ENCODE results near the gene NKIRAS2.

Gene NKIRAS2

GRCh38 chr17:41974658-41975057 is 45.2 kb upstream of the NKIRAS2 start:
- no peak for TF ChIP-seq CTCF (conservative IDR thresholded peaks at IDR 0.05)

GRCh38 chr17:41975099-41976083 is 44.5 kb upstream of the NKIRAS2 start:
- peak overlapping the region; percentile 86 for H3K27ac ChIP-seq

More at GRCh38 chr17:41974658-41975057, 45.2 kb upstream of the NKIRAS2 start:
- H3K27ac ChIP-seq: peak overlapping the region; percentile 86

DNA sequence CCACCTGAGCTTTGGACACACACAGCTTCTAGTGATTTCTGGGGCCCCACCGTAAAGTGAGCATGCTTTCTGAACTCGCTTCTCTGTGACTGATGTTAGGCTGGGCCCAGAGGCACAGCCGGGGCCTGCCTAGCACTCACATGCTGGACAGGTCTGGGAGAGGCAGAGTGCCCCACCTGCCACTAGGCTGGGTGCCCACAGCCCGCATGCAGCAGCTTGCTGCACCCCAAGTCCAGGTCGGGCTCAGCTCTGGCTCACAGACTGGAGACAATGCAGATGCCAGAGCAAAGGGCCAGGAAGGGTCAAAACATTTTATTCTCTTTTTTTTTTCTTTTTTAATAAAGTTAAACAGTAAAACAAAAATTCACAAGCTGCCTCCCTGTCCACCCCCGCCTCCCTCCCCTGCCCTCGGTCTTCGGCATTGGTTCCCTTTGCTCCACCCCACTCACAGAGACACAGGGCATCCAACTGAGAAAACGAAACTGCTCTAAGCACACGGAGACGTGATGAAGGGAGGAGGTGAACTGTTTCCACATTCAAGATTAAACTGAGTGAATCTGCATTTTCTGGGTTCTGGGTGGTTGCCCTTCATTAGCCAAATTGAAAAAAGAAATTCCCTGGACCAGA is 43.6 kb upstream of the NKIRAS2 start:
- TF ChIP-seq CTCF (conservative IDR thresholded peaks at IDR 0.05): no peak
- no peak overlapping the region for H3K27ac ChIP-seq

More at GRCh38 chr17:41975099-41976083, 44.5 kb upstream of the NKIRAS2 start:
- TF ChIP-seq CTCF (conservative IDR thresholded peaks at IDR 0.05): no peak

DNA sequence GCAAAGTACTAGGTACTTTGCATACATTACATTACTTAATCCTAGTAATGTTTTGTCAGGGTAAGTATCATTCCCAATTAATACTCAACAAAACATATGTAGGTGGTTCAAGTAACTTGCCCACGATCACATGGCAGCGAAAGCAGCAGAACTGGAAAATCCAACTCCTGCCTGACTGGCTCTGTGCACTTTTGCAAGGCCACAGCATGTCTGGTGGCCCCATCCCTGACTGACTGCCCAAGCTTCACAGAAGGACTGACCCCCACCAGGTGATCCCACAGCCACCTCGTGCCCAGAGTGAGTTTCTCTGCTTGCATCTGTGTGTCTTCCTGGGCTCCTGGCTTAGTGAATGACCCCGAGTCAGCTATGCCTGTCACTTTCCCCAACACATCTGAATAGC is 41.9 kb upstream of the NKIRAS2 start:
- peak overlapping the region; percentile 51 for H3K27ac ChIP-seq
- TF ChIP-seq CTCF (conservative IDR thresholded peaks at IDR 0.05): no peak

GRCh38 chr17:41982026-41982760 is 37.7 kb upstream of the NKIRAS2 start:
- no peak for TF ChIP-seq CTCF (conservative IDR thresholded peaks at IDR 0.05)
- no peak overlapping the region for H3K27ac ChIP-seq

DNA sequence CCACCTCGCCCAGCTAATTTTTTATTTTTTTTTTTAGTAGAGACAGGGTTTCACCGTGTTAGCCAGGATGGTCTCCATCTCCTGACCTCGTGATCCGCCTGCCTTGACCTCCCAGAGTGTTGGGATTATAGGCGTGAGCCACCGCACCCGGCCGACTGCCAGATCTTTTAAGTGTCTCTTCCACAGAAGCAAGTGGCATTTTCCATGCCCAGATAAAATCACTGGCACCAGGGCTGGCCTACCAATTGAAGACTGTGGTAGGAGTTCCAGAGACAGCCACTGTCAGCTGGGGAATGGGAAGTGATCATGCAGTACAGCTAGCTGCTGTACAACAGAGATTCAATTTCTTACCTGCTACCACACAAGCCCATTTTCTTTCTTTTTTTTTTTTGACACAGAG is 35.4 kb upstream of the NKIRAS2 start:
- H3K27ac ChIP-seq: no peak overlapping the region
- no peak for TF ChIP-seq CTCF (conservative IDR thresholded peaks at IDR 0.05)

- TF ChIP-seq CTCF (conservative IDR thresholded peaks at IDR 0.05): no peak
- no peak overlapping the region for H3K27ac ChIP-seq
Observed at GRCh38 chr17:41985919-41986318, 34.0 kb upstream of the NKIRAS2 start.

All from VCaP (cell line).